Stimulated activated naive CD4-positive, alpha-beta T cell (primary cell): ENCODE measurements around the gene GINS3.
"Not testable (repeated sequence)": the region's sequence is repeated elsewhere in the genome, so short reads cannot be mapped to it uniquely, and the experiment has no call there.

ENCODE experiments used
- DNase-seq, 6 experiments: peaks; one replicate each; lab custom pipeline; 2025; lab: John Stamatoyannopoulos, UW

GINS3 gene

GRCh38 chr16:58393138-58393504 is 850 bp downstream of the GINS3 start:
- DNase-seq: no peak

- DNase-seq: not testable (repeated sequence)
Observed at GRCh38 chr16:58396897-58397296, 4.6 kb downstream of the GINS3 start.

DNA sequence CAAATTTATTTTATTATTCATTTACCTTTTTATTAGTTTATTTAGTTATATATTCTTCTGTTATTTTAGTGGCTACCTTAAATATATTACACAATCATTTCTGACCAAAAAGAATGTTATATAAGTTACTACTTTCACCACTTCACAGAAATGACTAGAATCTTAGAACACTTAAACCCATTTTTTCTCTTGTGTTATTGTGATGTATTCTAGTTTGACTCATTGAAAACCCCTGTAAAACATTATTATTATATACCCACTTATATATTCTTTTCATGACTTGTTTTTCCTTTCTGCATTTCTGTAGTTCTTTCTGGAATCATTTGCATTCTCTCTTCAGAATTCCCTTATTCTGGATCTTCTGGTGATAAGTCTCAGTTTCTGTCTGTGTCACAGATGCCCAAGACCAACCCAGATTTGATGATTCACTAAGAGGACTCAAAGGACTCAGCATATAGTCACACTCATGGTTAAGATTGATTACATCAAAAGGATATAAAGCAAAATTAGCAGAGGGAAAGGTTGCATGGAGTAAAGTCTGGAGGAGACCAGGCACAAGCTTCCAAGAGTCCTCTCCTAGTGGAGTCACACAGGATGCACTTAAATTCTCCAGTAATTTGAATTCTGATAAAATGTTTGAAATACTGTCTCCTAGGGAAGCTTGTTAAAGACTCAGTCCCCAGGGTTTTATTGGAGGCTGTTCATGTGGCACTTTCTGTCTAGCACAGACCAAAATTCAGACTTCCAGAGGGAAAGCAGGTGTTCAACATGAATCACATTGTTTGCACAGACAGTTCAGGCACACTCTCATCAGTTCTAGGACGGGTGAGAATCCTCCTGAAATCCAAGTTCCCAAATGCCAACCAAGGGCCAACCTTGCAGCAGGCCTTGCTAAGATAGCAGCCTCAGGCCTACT is 7.7 kb downstream of the GINS3 start:
- no peak for DNase-seq

DNA sequence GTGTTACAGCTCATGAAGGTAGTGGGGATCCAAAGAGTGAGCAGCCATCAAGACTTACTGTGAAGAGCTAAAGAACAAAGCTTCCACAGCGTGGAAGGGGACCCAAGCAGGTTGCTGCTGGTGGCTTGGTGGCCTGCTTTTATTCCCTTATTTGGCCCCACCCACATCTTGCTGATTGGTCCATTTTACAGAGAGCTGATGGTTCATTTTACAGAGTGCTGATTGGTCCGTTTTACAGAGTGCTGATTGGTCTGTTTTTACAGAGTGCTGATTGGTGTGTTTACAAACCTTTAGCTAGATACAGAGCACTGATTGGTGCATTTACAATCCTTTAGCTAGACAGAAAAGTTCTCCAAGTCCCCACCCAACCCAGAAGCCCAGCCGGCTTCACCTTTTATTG is 9.0 kb downstream of the GINS3 start:
- not testable (repeated sequence) for DNase-seq

DNA sequence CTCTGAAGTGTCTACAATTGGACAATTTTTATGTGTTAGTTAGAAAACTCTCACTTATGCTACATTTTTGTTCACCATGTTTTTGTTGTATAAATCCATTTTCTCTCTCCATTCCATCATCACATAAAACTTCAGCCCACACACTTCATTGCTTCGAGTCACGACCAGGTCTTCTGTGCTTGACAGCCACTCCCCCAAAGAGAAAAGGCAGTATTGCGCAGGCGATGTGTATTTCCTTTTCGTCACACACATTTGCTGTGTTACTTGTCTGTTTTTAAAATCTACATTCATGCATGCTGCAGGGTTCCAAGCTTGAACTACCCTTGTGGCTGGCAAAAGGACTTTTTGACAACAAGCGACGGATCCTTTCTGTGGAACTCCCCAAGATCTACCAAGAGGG is 10.5 kb downstream of the GINS3 start:
- no peak for DNase-seq

DNA sequence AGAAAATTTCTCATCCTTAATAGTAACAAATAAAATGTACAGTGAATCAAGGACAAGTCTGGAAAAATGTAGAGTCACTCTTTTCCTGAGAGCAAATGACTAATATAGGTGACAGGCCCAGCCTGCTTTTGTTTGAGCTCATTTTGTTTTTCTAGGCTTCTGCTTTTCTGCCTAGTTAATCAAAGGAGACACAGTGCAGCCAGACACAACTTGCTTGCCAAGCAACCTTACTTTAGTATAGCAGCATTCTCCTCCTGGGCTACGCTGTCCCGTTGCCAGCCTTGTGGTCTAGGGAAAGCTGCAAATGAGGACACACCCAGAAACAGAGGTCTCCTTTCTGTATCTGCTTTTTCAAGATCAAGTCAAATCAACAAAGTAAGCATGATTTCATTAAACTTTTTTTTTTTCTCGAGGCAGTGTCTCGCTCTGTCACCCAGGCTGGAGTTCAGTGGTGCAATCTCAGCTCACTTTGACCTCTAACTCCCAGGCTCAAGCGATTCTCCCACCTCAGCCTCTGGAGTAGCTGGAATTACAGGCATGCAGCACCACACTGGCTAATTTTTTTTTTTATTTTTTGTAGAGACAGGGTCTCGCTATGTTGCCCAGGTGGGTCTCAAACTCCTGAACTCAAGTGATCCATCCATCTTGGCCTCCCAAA is 17.2 kb downstream of the GINS3 start:
- no peak for DNase-seq

- no peak for DNase-seq
Observed at GRCh38 chr16:58411336-58411735, 19.1 kb downstream of the GINS3 start.

DNA sequence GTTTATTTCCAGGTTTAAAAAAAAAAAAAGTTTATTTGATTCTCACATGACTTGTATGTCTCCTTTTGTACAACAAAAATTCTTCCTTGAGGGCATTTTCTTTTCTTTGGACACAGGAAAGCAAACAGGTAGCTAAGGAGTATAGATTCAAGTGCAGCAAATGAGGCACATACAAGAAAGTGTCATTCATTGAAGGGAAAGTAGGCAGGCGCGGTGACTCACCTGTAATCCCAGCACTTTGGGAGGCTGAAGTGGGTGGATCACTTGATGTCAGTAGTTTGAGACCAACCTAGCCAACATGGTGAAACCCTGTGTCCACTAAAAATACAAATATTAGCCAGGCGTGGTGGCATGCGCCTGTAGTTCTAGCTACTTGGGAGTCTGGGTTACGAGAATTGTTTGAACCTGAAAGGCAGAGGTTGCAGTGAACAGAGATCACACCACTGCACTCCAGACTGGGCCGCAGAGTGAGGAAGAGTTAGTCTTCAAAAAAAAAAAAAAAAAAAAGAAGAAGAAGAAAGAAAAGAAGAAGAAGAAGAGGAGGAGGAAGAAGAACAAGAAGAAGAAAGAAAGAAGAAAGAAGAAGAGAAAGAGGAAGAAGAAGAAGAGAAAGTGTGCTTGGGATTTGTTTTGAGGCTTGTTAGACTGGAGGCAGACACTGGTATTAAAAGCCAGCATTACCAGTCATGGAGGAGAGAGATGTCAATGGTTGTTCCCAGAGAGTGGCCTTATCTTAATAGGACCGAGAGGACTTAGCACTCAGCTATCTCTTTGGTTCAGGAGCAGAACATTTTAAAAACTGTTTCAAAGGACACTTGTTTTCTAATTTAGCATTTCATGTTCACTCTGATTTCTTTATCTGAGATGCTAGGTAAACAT is 19.7 kb downstream of the GINS3 start:
- DNase-seq: no peak

DNA sequence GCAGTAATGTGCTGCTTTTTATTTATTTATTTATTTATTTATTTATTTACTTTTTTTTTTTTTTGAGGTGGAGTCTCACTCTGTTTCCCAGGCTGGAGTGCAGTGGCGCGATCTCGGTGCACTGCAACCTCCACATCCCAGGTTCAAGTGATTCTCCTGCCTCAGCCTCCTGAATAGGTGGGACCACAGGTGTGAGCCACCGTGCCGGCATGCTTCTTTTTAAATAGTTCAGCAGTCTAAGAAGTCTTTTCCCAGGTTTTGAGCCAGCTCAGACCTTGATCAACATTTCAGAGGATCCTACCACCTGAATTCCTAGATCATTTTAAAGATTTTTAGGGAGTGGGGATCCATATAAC is 20.3 kb downstream of the GINS3 start:
- DNase-seq: not testable (repeated sequence)

GRCh38 chr16:58413359-58413758 is 21.1 kb downstream of the GINS3 start:
- DNase-seq: no peak

DNA sequence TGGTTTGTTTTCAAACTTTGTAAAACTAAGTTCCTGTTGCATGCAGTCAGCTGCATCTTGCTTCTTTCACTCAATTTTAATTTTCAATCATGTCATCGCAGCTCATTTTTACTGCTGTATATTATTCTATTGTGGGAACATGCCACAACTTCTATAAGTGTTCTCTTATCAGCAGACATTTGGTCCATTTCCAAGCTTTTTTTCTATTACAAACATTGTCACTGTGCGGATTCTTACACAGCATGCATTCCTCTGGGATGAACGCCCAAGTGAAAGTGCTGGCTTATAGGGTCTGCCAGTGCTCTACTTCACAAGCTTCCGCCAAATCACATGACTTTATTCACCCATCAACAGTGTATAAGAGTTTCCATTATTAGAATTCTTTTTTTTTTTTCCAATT is 22.7 kb downstream of the GINS3 start:
- DNase-seq: no peak

DNA sequence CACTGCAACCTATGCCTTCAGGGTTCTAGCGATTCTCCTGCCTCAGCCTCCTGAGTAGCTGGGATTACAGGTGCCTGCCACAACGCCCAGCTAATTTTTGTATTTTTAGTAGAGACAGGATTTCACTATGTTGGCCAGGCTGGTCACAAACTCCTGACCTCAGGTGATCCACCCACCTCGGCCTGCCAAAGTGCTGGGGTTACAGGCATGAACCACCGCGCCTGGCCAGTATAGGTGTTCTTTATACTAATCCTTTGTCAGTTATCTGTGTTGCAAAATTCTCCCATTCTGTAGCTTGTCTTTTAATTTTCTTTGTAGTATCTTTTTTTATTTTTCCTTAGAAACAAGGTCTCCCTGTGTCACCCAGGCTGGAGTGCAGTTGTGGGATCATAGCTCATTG is 23.7 kb downstream of the GINS3 start:
- DNase-seq: not testable (repeated sequence)

GRCh38 chr16:58417035-58417434 is 24.8 kb downstream of the GINS3 start:
- DNase-seq: no peak

DNA sequence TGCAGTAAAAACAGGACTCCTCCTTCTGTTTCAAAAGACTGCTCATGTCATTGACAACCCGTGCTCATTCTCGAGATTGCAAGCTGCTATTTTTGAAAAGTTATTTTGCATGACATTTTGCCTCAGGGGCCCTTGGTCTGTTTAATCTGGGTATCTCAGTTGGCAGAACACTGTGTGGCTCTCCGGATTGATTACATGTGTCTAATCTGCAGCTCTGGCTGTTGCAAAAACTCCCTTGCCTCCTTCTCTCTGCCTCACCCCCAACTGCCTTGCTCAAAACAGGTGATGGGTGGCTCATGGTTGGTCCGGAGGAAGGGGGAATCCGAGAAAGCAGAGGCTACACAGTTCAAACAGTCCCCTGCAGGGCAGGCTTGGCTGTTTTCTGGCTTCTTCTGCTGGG is 25.3 kb downstream of the GINS3 start:
- no peak for DNase-seq

- DNase-seq: no peak
Observed at GRCh38 chr16:58418026-58418425, 25.8 kb downstream of the GINS3 start.

- DNase-seq: no peak
Observed at GRCh38 chr16:58418601-58419000, 26.3 kb downstream of the GINS3 start.

GRCh38 chr16:58419241-58419990 is 27.1 kb downstream of the GINS3 start:
- no peak for DNase-seq

DNA sequence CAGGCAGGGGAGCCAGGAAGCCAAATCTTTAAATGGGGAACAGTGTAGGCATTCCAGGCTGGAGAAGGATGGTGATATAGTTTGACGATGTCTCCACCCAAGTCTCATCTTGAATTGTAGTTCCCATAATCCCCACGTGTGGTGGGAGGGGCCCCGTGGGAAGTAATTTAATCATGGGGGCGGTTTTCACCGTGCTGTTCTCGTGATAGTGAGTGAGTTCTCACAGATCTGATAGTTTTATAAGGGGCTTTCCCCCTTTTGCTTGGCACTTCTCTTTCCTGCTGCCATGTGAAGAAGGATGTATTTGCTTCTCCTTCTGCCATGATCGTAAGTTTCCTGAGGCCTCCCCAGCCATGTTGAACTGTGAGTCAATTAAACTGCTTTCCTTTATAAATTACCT is 28.8 kb downstream of the GINS3 start:
- no peak for DNase-seq

DNA sequence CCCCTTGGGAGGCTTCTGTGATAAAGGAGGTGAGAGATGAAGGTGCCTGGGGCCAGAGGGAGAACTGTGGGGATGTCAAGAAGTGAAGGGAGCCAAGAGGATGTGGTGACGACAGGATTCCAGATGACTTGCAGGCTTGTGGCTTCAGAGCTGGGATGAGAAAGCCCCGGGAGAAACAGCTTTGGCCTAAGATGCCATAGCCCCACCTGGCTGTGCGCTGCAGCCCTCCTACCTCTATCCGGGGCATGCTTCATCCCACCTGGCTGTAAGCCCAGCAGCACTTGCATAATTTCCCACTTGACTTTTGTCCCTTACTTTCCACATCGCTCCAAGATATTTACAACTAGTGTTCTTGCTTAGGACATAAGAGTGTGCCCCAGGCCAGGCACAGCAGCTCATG is 29.3 kb downstream of the GINS3 start:
- DNase-seq: no peak

DNA sequence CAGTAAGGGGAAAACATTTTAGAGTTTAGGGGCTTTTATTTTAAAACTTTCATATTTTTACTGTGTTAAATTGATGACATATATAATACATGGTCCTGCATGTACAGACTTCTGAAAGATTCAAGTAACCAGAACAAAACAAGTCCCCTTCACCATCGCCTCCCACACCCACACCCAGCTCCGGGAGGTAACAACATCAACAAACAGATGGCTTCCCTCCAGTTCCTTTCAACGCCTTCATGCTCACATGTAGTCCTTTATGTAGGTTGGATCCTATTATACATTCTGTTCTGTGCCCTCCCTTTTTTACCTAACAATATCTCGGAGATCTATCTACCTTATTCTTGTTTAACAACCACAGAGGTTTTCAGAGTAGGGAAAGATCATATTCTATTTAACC is 30.5 kb downstream of the GINS3 start:
- no peak for DNase-seq

DNA sequence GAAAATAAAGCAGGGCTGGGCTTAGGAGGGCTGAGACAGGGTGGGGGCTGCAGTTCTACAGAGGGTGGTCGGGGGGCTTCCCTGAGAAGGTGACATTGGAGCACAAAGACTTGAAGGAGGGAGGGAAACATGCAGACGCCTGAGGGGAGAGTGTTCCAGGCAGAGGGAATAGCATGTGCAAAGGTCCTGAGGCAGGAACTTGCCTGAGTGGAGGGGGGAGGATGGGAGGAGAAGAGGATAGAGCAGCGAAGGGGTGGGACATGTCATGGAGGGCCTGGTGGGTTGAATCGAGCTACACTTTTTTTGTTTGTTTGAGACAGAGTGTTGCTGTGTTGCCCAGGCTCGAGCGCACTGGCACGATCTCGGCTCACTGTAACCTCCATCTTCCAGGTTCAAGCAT is 33.0 kb downstream of the GINS3 start:
- no peak for DNase-seq
